ENCODE measurements around the gene COLEC12. TPM values are rescaled to one million over a fixed set of nuclear protein-coding genes. Genes with fewer than 3 reads are reported as not detected.

COLEC12 gene
- total RNA-seq, 1 donor from 2014 or later: not detected

GRCh38 chr18:435940-436339 lies 64.6 kb downstream of the COLEC12 start:
- Mint-ChIP-seq H3K27me3 (ENCODE audit: insufficient read depth) (peaks cover 4% of the 10 kb centered on the region), H3K27ac (no peak overlapping the region), H3K4me3 (no peak overlapping the region), H3K36me3 (ENCODE audit: low read depth) (no peaks in the 10 kb centered on the region), H3K9me3 (no peaks in the 10 kb centered on the region), H3K4me1 (ENCODE audit: low read depth) (no peaks in the 10 kb centered on the region)
- intact Hi-C loops (cut with micrococcal nuclease): no loop called here
- no peak for DNase-seq (ENCODE audit: low spot score)

DNA sequence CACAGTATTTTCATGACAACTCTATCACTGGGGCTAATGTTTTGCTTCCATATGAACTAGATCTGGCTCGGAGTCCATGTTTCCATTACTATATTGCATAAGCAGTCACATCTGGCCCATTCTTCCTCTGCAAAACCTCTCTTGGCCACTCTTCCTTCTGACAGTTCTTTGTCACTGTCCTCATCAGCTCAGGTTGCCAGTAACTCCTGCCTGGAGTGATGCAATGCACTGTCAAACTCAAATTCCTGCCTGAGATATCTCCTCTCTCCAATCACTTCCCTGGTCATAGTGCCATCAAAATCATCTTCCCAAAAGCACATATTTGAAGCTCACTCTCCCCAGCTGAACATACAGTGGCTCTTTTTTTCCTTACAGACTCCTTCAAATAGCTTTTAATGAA lies 66.1 kb downstream of the COLEC12 start:
- intact Hi-C loops (cut with micrococcal nuclease): no loop called here
- Mint-ChIP-seq H3K27me3 (ENCODE audit: insufficient read depth) (peaks cover 4% of the 10 kb centered on the region), H3K9me3 (no peaks in the 10 kb centered on the region), H3K36me3 (ENCODE audit: low read depth) (no peaks in the 10 kb centered on the region), H3K4me1 (ENCODE audit: low read depth) (no peaks in the 10 kb centered on the region), H3K27ac (no peak overlapping the region), H3K4me3 (no peak overlapping the region)
- no peak for DNase-seq (ENCODE audit: low spot score)

- no peaks in the 10 kb centered on the region for H3K4me1 Mint-ChIP-seq (ENCODE audit: low read depth)
- H3K27ac Mint-ChIP-seq: no peak overlapping the region
- H3K9me3 Mint-ChIP-seq: no peaks in the 10 kb centered on the region
- DNase-seq (ENCODE audit: low spot score): no peak
- no peak overlapping the region for H3K4me3 Mint-ChIP-seq
- peaks cover 4% of the 10 kb centered on the region for H3K27me3 Mint-ChIP-seq (ENCODE audit: insufficient read depth)
- no peaks in the 10 kb centered on the region for H3K36me3 Mint-ChIP-seq (ENCODE audit: low read depth)
- intact Hi-C loops (cut with micrococcal nuclease): no loop called here
Observed at GRCh38 chr18:433960-434359, 66.5 kb downstream of the COLEC12 start.

- no peaks in the 10 kb centered on the region for H3K9me3 Mint-ChIP-seq
- H3K27ac Mint-ChIP-seq: no peak overlapping the region
- no peaks in the 10 kb centered on the region for H3K4me1 Mint-ChIP-seq (ENCODE audit: low read depth)
- no peaks in the 10 kb centered on the region for H3K36me3 Mint-ChIP-seq (ENCODE audit: low read depth)
- DNase-seq (ENCODE audit: low spot score): no peak
- peaks cover 4% of the 10 kb centered on the region for H3K27me3 Mint-ChIP-seq (ENCODE audit: insufficient read depth)
- intact Hi-C loops (cut with micrococcal nuclease): no loop called here
- H3K4me3 Mint-ChIP-seq: no peak overlapping the region
Observed at GRCh38 chr18:433298-433697, 67.2 kb downstream of the COLEC12 start.

DNA sequence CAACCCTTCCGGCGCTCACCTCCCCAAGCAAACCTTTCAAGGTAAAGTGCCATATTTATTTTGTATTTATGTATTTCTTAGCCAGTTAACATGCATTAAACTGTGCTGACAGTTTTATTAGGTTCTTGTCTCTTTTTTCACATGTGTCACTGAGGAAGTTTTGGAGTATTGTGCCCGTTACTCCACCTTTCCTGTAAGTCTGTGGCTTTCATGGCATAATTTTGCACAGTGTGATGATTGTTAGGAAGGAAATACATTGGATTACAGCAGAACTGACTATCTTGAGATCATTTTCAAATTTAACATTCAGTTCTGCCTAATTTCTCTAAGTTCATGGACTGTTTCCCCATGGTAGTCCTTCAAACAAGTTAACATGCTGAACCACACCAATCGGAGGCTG lies 67.7 kb downstream of the COLEC12 start:
- no peaks in the 10 kb centered on the region for H3K9me3 Mint-ChIP-seq
- no peak for DNase-seq (ENCODE audit: low spot score)
- intact Hi-C loops (cut with micrococcal nuclease): no loop called here
- no peaks in the 10 kb centered on the region for H3K36me3 Mint-ChIP-seq (ENCODE audit: low read depth)
- H3K4me3 Mint-ChIP-seq: no peak overlapping the region
- no peaks in the 10 kb centered on the region for H3K4me1 Mint-ChIP-seq (ENCODE audit: low read depth)
- peaks cover 4% of the 10 kb centered on the region for H3K27me3 Mint-ChIP-seq (ENCODE audit: insufficient read depth)
- H3K27ac Mint-ChIP-seq: no peak overlapping the region

- intact Hi-C loops (cut with micrococcal nuclease): no loop called here
- no peaks in the 10 kb centered on the region for H3K27me3 Mint-ChIP-seq (ENCODE audit: insufficient read depth)
- H3K27ac Mint-ChIP-seq: no peak overlapping the region
- H3K4me1 Mint-ChIP-seq (ENCODE audit: low read depth): no peaks in the 10 kb centered on the region
- H3K36me3 Mint-ChIP-seq (ENCODE audit: low read depth): no peaks in the 10 kb centered on the region
- H3K9me3 Mint-ChIP-seq: no peaks in the 10 kb centered on the region
- no peak overlapping the region for H3K4me3 Mint-ChIP-seq
- DNase-seq (ENCODE audit: low spot score): no peak
Observed at GRCh38 chr18:429030-429429, 71.5 kb downstream of the COLEC12 start.

- H3K9me3 Mint-ChIP-seq: no peaks in the 10 kb centered on the region
- no peaks in the 10 kb centered on the region for H3K4me1 Mint-ChIP-seq (ENCODE audit: low read depth)
Observed at GRCh38 chr18:427005-427404, 73.5 kb downstream of the COLEC12 start.

DNA sequence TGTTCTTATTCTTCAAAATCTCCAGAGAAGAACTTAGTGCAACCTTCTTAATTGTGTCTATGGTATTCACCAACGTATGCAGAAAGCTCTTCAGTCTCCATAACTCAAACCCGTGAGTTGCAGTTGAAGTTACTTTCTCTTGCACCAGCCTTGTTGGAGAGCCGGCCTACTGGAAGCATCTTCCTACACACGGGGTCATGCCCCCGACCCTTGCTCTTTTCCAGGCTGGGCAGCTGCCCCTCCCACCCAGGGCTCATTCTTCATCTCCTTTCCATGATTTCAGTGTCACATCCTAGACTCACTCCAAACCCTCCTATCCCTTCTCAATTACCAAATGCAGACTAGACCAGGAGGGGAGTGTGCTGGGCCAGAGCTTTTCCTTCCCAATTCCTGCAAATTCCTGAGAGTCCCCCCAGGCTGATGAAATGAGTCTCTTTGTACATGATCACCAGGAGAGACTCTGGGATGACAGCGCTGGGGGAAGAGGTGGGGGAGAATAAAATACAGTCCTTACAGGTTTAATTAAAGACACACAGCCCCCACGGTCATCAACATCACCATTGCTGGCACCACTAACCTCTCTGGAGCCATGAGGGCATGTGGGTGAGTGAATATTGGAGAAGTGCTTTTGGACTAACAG lies 75.3 kb downstream of the COLEC12 start:
- Mint-ChIP-seq H3K4me3 (no peak overlapping the region), H3K9me3 (no peaks in the 10 kb centered on the region), H3K36me3 (ENCODE audit: low read depth) (no peaks in the 10 kb centered on the region), H3K27me3 (ENCODE audit: insufficient read depth) (peaks cover 2% of the 10 kb centered on the region), H3K27ac (no peak overlapping the region), H3K4me1 (ENCODE audit: low read depth) (no peaks in the 10 kb centered on the region)
- intact Hi-C loops (cut with micrococcal nuclease): no loop called here
- no peak for DNase-seq (ENCODE audit: low spot score)

More at GRCh38 chr18:427005-427404, 73.5 kb downstream of the COLEC12 start:
- no peak for DNase-seq (ENCODE audit: low spot score)
- H3K4me3 Mint-ChIP-seq: no peak overlapping the region
- no peak overlapping the region for H3K27ac Mint-ChIP-seq
- intact Hi-C loops (cut with micrococcal nuclease): no loop called here
- H3K27me3 Mint-ChIP-seq (ENCODE audit: insufficient read depth): peaks cover 2% of the 10 kb centered on the region
- H3K36me3 Mint-ChIP-seq (ENCODE audit: low read depth): no peaks in the 10 kb centered on the region

DNA sequence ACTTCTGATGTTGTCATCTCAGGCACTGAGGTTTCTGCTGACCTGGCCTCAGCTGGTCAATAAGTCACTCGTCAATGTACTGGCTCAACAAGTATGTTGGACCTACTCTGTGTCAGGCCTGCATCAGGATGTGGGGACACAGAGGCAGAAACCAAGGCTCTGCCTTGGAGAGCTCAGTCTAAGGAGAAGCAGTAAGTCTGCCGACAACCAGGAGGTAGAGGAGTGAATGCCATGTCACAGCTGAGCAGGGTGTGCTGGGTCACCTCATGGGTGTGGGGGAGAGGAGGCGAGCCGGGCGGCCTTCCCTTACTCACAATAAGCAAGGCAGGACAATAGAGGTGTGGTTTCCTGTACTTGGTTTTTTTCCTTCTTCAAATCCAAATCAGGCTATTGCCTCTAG lies 75.8 kb downstream of the COLEC12 start:
- Mint-ChIP-seq H3K4me3 (no peak overlapping the region), H3K27me3 (ENCODE audit: insufficient read depth) (peaks cover 2% of the 10 kb centered on the region), H3K9me3 (no peaks in the 10 kb centered on the region), H3K27ac (no peak overlapping the region), H3K36me3 (ENCODE audit: low read depth) (no peaks in the 10 kb centered on the region), H3K4me1 (ENCODE audit: low read depth) (no peaks in the 10 kb centered on the region)
- no peak for DNase-seq (ENCODE audit: low spot score)
- intact Hi-C loops (cut with micrococcal nuclease): no loop called here

GRCh38 chr18:424071-424661 lies 76.3 kb downstream of the COLEC12 start:
- intact Hi-C loops (cut with micrococcal nuclease): no loop called here
- Mint-ChIP-seq H3K9me3 (no peaks in the 10 kb centered on the region), H3K27ac (no peak overlapping the region), H3K27me3 (ENCODE audit: insufficient read depth) (peaks cover 2% of the 10 kb centered on the region), H3K36me3 (ENCODE audit: low read depth) (no peaks in the 10 kb centered on the region), H3K4me1 (ENCODE audit: low read depth) (no peaks in the 10 kb centered on the region), H3K4me3 (no peak overlapping the region)
- DNase-seq (ENCODE audit: low spot score): no peak

GRCh38 chr18:422966-423365 lies 77.5 kb downstream of the COLEC12 start:
- intact Hi-C loops (cut with micrococcal nuclease): no loop called here
- no peak for DNase-seq (ENCODE audit: low spot score)
- no peaks in the 10 kb centered on the region for H3K4me1 Mint-ChIP-seq (ENCODE audit: low read depth)
- H3K27me3 Mint-ChIP-seq (ENCODE audit: insufficient read depth): peaks cover 2% of the 10 kb centered on the region
- H3K36me3 Mint-ChIP-seq (ENCODE audit: low read depth): no peaks in the 10 kb centered on the region
- no peak overlapping the region for H3K4me3 Mint-ChIP-seq
- H3K27ac Mint-ChIP-seq: no peak overlapping the region
- H3K9me3 Mint-ChIP-seq: no peaks in the 10 kb centered on the region

DNA sequence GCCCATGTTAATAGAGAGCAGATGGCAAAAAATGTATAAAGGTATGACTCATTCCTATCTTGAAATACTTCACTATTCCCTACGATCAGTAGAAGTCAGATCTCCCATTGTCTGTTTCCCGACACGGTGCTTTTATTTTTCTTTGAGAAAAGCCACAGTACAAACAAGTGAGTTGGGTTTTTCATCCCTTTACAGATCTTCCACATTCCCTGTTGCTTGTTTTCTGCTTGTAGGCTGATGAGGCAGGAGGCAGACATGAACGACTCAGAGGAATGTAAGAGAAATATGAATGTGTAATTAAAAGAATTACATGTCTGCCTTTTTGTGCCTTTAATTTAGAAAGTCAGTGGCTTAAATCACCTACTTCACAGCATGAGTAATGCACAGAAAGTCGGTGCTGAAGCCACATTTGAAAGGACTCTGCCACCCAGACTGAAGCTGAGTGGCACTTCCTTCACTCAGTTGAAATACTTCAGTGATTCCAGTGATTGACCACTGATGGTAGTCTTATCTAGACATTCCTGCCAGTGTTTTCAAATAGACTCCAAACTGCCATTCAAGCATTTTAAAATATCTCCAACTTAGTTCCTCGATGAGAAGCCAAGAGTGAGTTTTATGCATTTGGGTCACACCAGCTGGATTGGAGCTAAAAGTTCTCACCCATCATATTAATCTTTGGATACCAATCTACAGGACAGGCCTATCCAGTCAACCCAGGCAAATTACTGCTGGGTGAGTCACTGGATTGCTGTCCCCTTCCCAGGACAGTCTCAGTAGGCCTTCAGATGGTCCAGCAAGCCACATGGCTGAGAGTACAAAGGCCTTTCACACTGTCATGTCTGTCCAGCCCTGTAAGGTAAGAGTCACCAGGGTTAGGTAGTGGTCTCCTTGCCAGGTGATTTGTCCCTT lies 79.0 kb downstream of the COLEC12 start:
- Mint-ChIP-seq H3K27me3 (ENCODE audit: insufficient read depth) (peaks cover 2% of the 10 kb centered on the region), H3K36me3 (ENCODE audit: low read depth) (no peaks in the 10 kb centered on the region), H3K27ac (no peak overlapping the region), H3K4me3 (no peak overlapping the region), H3K9me3 (no peaks in the 10 kb centered on the region), H3K4me1 (ENCODE audit: low read depth) (no peaks in the 10 kb centered on the region)
- no peak for DNase-seq (ENCODE audit: low spot score)
- intact Hi-C loops (cut with micrococcal nuclease): no loop called here

DNA sequence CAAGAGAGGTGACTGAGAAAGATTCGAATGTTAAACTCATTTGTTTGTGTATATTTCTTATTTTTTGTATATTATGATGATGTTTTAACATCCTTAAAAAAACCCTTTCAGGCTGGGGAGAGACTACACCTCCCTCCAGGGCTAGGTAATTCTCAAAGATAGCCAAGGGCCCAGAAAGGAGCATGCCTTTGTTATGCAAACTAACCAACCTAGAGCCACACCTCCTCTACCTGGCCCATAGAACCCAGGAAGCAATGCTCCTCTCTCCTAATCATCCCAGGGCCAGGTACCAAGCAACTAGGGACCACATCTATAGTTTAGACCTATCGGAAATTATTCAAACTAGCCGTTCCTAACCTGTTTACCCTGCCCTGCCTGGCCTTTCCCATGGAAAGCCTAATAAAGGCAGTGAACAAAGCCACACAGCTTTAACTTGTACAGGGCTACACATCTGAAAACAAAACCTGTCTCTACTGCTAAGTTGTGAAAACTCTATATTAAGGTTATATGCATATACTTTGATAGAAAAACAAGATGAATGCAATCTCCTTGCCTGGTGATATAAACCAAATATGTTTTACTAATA lies 79.7 kb downstream of the COLEC12 start:
- H3K27me3 Mint-ChIP-seq (ENCODE audit: insufficient read depth): peaks cover 2% of the 10 kb centered on the region
- H3K4me1 Mint-ChIP-seq (ENCODE audit: low read depth): no peaks in the 10 kb centered on the region
- H3K36me3 Mint-ChIP-seq (ENCODE audit: low read depth): no peaks in the 10 kb centered on the region
- no peak overlapping the region for H3K27ac Mint-ChIP-seq
- H3K9me3 Mint-ChIP-seq: no peaks in the 10 kb centered on the region
- H3K4me3 Mint-ChIP-seq: no peak overlapping the region
- intact Hi-C loops (cut with micrococcal nuclease): no loop called here
- no peak for DNase-seq (ENCODE audit: low spot score)
